Fibroblast of skin of back (primary cell): ENCODE data around the gene HSP90AB1.

Experiments
- DNase-seq: peaks from one replicate; pipeline ENCODE4 v3.0.0-alpha.2; 2013

The HSP90AB1 gene

DNA sequence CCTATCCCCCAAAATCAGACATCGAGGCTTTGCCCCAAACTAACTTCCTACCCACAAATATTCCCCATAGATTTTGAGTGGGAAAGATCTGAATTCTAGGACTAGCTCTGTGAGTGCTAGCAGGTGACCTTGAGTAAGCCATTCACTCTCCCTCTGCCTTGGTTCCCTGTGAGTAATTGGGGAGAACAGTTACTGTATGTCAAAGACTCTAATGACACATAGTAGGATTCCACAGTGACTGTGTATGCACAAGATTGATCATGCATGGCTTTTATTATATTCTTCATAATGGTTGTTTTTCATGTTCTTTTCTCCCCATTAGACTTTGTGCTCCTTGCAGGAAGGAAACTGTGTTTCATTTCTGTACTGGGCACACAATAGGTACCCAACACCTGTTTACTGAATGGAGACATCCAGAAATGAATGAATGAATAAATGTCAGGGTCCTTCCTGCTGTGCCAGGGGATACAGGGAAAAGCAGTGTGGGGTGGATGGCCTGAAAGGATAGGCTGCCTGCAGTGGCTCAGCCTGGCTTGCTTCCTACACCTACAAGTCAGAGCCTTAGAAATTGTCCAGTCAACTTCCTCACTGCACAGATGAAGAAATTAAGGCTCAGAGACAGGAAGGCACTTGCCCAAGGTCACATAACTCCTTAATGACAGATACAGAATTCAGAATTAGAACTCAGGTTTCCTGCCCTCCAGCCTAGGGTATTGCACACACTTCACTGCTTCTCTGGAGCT, 22.4 kb downstream of the HSP90AB1 start:
- DNase-seq = no peak

DNA sequence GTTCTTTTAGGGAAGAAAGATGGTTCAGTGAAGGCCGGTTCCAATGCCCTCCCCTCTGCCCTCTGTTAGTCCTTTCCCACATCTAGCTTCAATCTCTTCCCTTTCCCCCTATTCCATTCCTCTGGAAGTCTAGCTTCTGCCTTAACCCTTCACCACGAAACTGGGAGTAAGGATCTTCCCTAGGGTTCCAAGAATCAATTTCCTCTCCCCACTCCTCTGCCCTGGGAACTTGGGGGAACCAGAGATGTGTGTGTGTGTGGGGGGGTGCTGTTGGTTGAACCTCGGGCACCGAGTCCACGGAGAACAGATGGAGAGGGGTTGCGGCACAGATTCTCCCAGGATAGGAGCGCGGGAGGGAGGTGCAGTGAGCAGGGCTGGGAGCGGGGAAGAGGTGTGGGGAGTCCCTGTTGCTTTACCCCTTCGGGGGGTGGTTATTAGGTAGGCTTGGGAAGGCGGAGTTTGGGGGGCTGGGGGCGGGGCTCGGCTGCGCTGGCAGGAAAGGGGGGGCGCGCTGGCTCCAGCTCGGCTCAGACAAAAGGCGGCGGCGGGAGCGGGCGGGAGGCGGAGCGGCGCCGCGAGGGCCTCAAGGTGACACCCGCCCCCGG, 23.1 kb downstream of the HSP90AB1 start, which contains the start of gene TMEM151B:
TSS of gene TMEM151B (plus strand) at position 530 of the 605 bp plus-strand sequence. CDS start 293 bp downstream, outside the sequence.
- DNase-seq = no peak

DNA sequence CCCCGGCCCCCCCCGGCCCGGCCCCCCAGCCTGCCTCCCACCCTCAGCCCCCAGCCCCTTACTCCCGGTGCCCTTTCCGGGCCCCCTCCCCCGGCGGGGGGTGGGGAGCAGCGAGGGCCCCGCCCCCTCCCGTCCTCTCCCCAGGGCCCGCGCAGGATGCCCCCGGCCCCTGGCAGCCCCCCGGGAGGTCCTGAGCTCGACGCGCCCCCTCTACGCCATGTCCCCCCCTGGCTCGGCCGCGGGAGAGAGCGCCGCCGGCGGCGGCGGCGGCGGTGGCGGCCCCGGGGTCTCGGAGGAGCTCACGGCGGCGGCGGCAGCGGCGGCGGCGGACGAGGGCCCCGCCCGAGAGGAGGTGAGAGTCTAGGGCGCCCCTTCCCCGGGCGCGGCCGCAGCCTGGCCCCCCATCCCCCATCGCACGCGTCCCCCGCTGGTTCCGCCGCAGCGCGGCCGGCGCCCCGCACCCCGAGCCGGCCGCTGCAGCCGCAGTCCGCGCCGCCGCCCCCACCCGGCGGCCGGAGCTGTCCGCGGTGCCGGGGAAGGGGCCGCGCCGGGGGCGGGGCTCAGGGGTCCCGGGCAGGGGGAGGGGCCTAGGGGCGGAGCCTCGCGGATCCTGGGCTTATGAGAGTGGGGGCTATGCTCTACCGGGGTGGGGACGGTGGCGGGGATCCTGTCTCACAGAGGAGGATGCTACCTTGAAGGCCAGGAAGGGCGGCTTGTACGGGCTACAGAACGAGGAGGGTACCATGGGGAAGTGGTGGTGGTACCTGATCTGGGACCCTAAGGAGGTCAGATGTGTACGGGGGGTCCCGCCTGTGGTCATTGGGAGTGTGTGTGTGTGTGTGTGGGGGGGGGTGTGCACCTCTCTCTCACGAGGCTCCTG, 23.9 kb downstream of the HSP90AB1 start:
- no peak for DNase-seq

DNA sequence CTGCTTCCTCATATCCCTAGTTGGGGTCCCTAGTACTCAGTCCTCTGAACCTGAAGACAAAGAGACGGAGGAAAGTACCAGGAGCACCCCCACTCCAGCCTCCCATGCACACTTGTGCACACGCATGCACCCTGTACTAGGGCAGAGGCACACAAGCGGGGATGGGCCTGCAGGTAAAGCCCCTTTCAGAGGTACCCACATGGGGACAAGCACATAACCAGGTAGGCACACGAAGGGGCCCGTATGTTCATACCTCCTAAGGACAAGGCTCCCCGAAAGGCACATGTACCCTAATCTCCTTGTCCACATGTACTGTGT, 24.5 kb downstream of the HSP90AB1 start:
- no peak for DNase-seq

DNA sequence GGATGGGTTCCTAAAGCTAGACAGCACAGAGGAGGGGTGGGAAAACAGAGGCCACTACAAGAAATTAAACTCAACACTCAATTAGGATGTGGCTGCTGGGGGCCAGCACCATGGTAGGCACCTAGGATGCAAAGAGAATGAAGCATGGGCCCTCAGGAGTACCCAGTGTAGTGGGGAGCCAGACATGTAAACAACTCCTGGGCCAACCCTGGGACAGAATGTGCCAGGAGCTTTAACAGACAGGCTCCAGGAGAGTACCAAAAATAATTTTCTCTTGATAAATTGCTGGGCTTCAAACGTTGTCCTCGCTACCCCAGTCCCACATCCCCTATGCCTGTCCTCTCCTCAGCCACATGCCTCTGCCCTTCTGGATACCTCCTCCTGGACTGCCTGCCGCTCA, 25.0 kb downstream of the HSP90AB1 start:
- DNase-seq = no peak

DNA sequence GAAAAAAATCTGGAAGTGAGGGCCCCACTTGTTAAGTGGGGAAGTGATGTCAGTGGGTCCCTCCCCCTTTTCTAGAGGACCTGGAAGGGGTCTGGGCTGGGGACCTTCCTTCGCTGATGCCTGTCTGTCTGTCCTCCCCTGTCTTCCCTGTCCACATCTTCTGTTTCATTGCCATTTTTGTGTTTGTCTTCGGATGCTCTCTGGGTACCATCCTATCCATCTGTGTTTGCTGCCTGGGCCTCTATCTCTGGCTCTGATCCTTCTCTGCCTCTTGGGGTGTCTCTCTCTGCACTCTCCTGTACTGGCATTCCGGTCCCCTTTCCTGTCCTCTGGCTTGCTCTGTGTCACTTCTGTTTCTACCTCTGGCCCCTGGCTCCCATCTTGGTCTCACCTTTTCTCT, 25.6 kb downstream of the HSP90AB1 start:
- no peak for DNase-seq

DNA sequence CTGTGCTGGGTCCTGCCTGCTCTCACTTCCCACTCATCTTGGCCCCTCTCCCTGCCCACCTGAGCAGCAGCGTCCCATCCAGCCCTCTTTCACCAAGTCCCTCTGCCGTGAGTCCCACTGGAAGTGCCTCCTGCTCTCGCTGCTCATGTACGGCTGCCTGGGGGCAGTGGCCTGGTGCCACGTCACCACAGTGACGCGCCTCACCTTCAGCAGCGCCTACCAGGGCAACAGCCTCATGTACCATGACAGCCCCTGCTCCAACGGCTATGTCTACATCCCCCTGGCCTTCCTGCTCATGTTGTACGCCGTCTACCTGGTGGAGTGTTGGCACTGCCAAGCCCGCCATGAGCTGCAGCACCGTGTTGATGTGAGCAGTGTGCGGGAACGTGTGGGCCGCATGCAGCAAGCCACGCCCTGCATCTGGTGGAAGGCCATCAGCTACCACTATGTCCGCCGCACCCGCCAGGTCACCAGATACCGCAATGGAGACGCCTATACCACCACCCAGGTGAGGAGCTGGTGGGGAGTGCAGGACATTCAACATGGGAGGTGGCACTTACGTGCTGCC, 26.2 kb downstream of the HSP90AB1 start:
- no peak for DNase-seq

DNA sequence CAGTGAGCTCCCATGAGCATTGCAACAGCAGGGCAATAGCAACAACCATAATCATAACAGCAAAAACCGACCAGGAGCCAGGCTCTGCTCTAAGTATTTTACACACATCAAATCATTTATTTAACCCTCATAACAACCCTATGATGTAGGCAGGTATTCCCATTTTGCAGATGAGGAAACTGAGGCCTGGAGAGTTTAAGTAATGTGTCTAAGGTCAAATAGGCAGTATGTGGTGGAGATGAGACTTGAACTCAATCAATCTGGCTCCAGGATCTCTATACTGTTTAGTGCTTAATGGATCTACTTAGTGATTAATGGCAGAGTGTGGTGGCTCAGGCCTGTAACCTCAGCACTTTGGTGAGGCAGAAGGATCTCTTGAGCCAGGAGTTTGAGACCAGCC, 26.7 kb downstream of the HSP90AB1 start:
- DNase-seq = no peak

DNA sequence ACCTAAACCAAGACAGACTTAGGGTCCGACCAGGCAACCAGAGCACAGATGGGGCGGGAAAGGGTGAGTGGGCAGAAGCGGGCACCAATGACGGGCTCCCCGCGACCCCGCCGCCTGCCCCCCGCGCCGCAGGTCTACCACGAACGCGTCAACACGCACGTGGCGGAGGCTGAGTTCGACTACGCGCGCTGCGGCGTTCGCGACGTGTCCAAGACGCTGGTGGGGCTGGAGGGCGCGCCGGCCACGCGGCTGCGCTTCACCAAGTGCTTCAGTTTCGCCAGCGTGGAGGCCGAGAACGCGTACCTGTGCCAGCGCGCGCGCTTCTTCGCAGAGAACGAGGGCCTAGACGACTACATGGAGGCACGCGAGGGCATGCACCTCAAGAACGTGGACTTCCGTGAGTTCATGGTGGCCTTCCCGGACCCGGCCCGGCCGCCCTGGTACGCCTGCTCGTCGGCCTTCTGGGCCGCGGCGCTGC, 28.4 kb downstream of the HSP90AB1 start:
- DNase-seq = no peak

DNA sequence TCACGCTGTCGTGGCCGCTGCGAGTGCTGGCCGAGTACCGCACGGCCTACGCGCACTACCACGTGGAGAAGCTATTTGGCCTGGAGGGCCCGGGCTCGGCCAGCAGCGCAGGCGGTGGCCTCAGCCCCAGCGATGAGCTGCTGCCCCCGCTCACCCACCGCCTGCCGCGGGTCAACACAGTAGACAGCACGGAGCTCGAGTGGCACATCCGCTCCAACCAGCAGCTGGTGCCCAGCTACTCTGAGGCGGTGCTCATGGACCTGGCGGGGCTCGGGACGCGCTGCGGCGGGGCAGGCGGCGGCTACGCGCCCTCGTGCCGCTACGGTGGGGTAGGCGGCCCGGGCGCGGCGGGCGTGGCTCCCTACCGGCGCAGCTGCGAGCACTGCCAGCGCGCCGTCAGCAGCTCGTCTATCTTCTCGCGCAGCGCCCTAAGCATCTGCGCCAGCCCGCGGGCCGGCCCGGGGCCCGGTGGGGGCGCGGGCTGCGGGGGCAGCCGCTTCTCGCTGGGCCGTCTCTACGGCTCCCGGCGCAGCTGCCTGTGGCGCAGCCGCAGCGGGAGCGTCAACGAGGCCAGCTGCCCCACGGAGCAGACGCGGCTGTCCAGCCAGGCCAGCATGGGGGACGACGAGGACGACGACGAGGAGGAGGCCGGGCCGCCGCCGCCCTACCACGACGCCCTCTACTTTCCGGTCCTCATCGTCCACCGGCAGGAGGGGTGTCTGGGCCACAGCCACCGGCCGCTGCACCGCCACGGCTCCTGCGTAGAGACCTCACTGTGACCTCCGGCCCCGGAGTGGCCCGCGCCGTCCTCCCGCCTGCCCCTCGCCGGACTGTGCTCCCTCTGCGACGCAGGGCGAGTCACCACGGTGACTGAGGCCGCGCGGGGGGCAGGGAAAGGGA, 29.1 kb downstream of the HSP90AB1 start:
- no peak for DNase-seq

DNA sequence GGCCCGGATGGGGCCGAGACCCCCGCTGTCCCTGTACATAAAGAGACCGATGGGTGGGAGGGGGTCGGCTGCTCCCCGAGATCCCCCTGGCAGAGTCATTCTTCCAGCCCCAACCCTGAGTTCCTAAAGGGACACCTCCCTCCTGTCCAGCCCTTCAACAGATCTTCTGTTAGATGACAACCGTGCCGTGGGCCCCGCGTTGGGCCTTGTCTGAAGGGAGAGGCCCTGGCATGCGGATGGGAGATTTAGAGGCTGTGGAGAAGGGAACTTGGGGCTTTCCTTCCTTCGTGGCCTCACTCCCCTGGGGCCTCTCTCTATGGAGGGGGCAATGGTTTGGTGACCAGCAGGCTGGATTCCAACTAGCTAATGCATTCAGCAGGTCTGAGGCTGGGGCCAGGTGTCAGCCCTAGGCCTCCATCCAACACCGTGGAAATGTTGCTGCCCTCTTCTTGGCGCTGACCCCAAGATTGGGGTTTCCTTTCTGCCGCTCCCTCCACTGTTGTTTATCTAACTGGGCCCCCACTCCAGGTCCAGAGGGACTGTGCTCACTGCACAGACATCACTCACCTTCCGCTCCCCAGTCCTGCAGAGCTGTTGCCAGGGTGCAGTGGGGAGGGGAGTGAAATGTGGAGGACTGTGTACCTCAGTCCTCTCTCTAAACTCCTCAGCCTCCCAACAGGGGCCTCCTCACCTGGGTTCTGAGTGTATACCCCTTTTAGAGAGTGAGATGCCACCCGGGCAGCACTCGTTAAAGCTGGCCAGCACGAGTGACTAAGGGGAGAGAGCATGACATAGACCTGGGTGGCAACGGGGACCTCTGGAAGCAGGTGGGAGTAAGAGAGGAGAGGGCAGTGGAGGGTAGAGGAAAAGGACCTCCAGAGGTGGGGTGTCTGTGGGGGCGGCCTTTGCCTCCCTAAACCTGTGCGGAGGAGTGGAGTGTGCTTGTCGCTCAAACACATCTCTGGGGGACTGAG, 30.1 kb downstream of the HSP90AB1 start:
- no peak for DNase-seq

DNA sequence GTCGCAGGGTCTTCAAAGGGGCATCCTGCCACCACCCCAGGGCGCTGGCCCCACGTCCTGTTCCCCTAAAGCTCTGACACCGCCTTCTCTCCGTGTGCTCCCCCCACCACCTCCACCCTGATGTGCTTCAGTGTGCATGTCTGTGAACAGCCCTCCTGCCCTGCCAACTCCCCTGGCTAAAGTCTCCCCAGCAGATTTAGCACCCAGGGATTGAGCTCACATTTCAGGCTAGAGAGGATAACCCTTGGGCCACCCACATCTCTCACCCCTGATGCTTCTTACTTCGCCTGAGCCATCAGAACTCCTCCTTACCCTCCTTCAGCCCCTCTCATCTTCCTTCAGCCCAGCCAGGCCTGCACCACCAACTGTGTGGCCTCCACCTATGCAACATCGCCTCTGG, 30.9 kb downstream of the HSP90AB1 start:
- no peak for DNase-seq

DNA sequence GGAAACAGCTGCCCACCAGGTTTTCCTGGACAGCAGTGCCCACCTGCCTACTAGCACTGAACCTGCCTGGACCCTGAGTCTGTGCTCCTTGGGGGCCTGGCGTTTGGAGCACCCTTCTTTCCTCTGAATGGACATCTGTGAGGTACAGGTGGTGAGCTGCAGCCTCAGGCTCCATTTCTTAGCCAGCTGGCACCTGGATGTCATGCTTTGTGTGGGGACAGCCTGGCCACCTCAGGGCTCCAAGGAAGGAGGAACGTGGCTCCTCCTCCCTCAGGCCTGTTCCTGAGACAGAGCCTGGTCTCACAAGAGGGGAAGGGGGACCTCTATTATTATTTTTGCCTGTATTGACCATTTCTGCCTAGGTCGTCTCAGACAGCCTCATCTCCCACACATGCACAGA, 31.4 kb downstream of the HSP90AB1 start:
- no peak for DNase-seq

DNA sequence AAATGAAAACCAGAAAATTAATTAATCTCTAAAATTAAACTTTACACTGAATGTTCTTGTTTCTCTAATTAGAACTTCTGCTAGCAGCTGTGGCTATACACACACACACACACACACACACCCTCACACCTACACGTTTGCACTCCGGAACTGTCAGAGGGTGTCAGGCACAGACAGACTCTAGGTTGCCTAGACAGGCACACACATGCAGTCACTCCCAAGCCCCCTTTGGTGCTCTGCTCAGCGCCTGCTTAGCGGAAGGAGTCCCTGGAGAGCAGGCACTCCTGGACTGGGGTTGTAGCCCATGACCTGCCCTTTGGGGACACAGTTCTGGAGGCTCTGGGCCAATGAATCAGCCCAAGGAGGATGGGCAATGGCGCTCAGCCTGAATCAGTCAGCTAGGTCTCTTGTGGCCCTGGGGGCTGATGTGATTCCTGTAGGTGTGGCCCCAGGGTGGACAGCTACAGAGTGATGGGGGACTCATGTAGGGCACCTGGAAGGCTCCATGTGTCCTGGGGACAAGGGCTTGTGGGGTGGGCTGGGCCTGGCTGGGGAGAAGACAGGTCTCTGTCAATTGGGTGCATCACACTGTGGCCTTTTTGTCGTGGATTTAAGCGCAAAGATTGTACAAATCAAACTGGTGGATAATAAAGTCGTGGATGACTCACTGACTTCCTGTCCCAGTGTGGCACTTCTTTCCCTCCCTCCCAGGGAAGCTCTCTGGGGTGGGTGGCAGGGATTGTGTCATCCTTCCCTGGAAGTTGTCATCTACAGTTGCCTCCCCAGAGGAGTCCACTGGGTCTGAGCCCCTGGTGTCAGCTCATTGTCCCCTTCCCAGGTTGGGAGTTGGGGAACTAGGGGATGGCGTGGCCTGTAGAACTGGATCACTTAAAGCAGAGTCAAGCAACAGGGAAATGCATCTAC, 32.1 kb downstream of the HSP90AB1 start:
- peak; percentile 47 for DNase-seq

DNA sequence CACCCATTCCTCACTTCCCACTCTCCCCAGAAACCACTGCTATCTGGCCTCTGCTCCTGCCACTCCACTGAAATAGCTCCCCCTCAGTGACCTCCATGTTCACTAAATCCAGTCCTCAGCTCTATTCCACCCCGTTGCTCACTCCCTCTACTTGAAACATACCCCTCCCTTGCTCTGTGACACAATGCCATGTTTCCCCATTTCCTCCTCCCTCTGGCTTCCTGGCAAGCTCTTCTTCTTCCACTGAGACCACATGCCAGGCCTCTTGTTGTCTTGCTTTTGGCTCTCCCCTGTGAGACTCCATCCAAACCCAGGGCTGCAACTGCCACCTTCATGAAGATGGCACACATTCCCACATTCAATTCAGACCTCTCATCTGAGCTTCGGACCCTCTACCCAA, 37.2 kb downstream of the HSP90AB1 start:
- no peak for DNase-seq

DNA sequence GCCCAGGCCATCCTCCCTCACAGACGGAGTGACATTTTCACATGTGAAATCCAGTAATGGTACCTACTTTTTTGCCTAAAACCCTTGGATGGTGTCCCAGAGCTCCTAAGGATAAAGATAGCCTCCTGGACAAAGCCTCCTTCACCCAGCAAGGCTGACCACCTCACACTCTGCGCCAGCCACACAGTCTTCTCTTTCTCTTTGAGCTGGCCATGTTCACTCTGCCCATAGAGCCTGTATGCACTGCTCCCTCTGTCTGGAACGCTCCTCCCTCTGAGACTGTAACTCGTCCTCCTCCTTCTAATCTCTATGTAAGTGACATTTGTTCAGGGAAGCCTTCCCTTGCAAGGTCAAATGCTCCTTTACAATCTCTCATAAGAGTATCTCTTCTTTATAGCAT, 38.0 kb downstream of the HSP90AB1 start:
- DNase-seq = no peak

DNA sequence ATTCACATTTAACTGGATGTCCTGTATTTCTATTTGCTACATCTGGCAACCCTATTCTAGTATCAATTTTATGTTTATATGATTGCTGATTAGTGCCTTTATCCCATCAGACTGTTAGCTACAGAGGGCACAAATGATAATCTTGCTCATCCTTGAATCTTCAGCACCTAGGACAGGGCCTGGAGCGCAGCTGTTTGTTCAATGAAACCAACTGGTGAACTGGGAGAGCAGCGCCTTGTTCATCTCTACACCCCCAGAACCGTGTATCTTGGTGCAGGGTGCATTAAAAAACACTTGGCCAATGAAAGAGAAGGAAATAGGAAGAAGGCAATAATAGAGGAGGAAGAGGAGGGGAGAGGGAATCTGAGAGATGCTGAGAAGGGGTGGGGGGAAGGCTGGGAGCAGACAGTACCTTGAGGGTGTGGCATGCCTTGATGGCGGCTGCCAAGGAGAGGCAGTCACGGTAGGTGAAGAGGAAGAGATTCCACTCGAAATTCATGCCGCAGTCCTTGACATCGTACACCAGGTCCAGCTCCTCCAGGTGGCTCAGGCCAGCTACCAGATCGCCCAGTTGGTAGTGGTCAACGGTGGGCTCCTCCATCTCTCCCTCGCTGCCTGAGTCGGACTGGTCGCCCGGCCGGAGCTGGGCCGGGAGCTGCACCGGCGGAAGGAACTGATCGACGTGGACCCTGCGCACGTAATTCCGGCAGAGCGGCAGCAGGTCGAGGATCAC, 38.8 kb downstream of the HSP90AB1 start:
- peak; percentile 29 for DNase-seq

DNA sequence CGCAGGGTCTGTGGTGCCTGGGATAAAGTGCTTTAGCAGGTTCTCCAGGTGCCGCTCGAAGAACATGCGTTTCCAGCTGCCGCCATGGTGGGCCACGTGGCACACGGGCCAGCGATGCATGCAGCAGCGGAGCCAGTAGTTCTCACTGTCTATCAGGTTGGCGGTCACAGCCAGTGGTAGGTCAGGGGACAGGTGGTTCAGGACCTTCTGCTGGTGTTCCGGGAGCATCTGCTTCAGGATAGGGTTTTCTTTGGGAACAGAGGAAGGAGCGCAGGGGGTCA, 39.3 kb downstream of the HSP90AB1 start:
- DNase-seq = no peak

DNA sequence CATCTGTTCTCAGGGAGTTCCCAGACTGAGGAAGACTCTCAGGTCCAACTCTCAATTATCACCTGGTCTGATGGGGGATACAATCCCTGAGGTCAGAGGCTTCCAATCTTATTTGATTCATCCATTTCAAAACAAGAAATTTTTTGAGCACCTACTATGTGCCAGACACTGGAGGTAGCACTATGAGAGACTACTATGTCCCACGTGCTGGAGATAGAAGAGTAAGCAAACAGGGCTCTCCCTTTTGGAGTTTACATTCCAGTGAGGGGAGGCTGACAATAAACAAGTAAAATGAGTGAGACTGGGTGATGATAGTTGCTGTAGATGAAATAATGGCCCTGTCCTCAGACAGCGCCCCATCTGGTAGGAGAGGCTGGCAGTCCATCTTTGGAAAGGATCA, 39.8 kb downstream of the HSP90AB1 start:
- DNase-seq = no peak
